ENCODE results near the gene WDPCP. TPM values are rescaled to one million over a fixed set of nuclear protein-coding genes. Genes with fewer than 3 reads are reported as not detected.
A peak's percentile ranks its signal among the peaks of the same experiment; 100 is the strongest.

Gene WDPCP
- total and polyA plus RNA-seq, 2 of the 13 experiments (the other 11 are each of a cell fraction or from before 2014, with no cell fraction given) = 2.9 to 5.2 TPM

- TF ChIP-seq YY1 (IDR thresholded peaks at IDR 0.05; ENCODE audit: insufficient read depth, insufficient replicate concordance, low read depth, low read length) = peak; percentile 74
- peak; percentile 82 for TF ChIP-seq ZNF18 (CRISPR knock-in tag; IDR thresholded peaks at IDR 0.05; ENCODE audit: insufficient replicate concordance)
- peak; percentile 46; the same call in 1 of the 2 replicates for TF ChIP-seq BRD4 (CRISPR knock-in tag; IDR thresholded peaks at IDR 0.05)
- peak; percentile 93 for TF ChIP-seq ELF1 (CRISPR knock-in tag; IDR thresholded peaks at IDR 0.05)
- TF ChIP-seq ISX (CRISPR knock-in tag; conservative IDR thresholded peaks at IDR 0.05) = no peak
- TF ChIP-seq ELF3 (CRISPR knock-in tag; IDR thresholded peaks at IDR 0.05) = no peak; the same call in none of the 2 replicates
- peak; percentile 34; the same call in 1 of the 2 replicates for TF ChIP-seq KDM1A (CRISPR knock-in tag; IDR thresholded peaks at IDR 0.05)
- TF ChIP-seq ZNF776 (CRISPR knock-in tag; IDR thresholded peaks at IDR 0.05) = 0 out of 2 replicates have a peak, but pooled peaks have one; percentile 61
- peak; percentile 56 for TF ChIP-seq ZNF792 (CRISPR knock-in tag; IDR thresholded peaks at IDR 0.05)
- peak; percentile 94 for TF ChIP-seq TOE1 (CRISPR knock-in tag; IDR thresholded peaks at IDR 0.05)
- TF ChIP-seq ZNF841 (CRISPR knock-in tag; IDR thresholded peaks at IDR 0.05; ENCODE audit: borderline replicate concordance) = no peak; the same call in 1 of the 2 replicates
- TF ChIP-seq PRDM10 (CRISPR knock-in tag; IDR thresholded peaks at IDR 0.05; ENCODE audit: low read depth) = peak; percentile 82; the same call in 1 of the 2 replicates
- TF ChIP-seq PATZ1 (CRISPR knock-in tag; IDR thresholded peaks at IDR 0.05) = peak; percentile 23; the same call in 1 of the 2 replicates
- no peak for TF ChIP-seq RAD51 (IDR thresholded peaks at IDR 0.05; ENCODE audit: borderline replicate concordance)
- peak; percentile 63 for TF ChIP-seq SOX5 (CRISPR knock-in tag; IDR thresholded peaks at IDR 0.05; ENCODE audit: borderline replicate concordance)
- 0 out of 2 replicates have a peak, but pooled peaks have one; percentile 14 for TF ChIP-seq STAG1 (CRISPR knock-in tag; IDR thresholded peaks at IDR 0.05)
- peak; percentile 90; the same call in 1 of the 2 replicates for TF ChIP-seq SMAD1 (CRISPR knock-in tag; IDR thresholded peaks at IDR 0.05; ENCODE audit: borderline replicate concordance, low read depth)
- no peak for TF ChIP-seq ZFP36 (IDR thresholded peaks at IDR 0.05; ENCODE audit: borderline replicate concordance, low read depth, low read length, partially characterized antibody)
- TF ChIP-seq ZSCAN9 (CRISPR knock-in tag; IDR thresholded peaks at IDR 0.05; ENCODE audit: borderline replicate concordance) = peak; percentile 70
- TF ChIP-seq ZNF746 (CRISPR knock-in tag; IDR thresholded peaks at IDR 0.05) = no peak; the same call in 1 of the 2 replicates
- TF ChIP-seq HNRNPUL1 (IDR thresholded peaks at IDR 0.05; ENCODE audit: low read depth, low read length) = no peak
- TF ChIP-seq DPF2 (CRISPR knock-in tag; IDR thresholded peaks at IDR 0.05; ENCODE audit: borderline replicate concordance, low read depth) = no peak
- TF ChIP-seq ZNF644 (CRISPR knock-in tag; IDR thresholded peaks at IDR 0.05; ENCODE audit: low read depth) = no peak
Measured at GRCh38 chr2:63588385-63589147, at the start of gene WDPCP, which contains the start of gene MDH1 (continued).

Measured in HepG2 (cell line).